ENCODE measurements around the gene NRP2.

NRP2 gene

DNA sequence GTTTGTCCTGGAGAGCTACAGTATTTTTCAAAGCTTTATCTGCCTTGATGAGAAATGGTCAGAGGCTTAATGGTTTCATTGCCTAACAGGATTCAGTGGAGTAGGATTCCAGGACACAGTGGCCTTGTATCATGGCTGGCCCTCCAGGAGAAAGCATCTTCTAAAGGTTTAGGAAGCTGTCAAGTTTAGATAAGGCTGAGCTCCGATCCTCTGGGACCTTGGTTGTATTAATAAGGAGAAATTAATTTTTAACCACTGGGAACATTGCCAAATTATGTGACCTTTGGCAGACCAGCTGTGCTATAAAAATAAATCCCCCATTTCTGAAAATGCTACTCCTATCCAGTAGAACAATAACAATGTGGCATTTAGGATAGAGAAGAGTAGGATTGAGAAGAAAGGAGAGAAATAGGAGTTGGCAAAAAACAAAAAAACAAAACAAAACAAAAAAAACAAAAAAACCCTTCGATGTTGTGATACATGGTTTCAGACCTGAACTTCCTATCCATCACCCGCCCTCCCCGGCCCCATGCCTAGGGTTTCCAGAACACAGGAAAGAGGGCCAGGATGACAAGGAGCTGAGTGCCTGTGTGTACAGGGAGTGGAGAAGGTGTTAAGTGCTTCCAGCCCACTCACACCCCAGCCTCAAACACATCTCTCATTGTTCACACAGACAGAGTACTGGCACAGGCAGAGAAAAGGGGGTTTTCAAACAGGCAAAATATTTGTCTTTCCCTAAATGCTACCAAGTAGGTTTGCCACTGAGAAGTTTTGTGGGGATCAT is 6.3 kb downstream of the NRP2 start:
- no peak for DNase-seq

DNA sequence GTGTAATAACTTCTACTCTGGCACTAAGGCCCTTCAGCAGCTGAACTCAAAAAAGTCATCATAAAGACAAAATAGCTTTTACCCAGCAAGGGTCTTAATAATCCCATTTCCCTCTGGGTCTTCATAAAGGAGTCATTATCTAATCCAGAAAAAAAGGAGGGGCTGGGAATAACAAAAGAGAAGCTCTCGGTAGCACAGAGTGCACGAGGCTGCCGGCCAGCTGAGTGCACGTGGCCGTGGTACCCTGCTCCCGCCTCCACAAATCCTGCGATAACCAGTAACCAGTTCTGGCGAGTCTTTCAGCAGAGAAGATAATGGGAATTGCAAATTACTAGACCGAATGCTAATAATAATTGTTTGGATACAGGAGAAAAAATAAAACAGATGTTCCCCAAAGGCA is 7.5 kb downstream of the NRP2 start:
- no peak for DNase-seq

DNA sequence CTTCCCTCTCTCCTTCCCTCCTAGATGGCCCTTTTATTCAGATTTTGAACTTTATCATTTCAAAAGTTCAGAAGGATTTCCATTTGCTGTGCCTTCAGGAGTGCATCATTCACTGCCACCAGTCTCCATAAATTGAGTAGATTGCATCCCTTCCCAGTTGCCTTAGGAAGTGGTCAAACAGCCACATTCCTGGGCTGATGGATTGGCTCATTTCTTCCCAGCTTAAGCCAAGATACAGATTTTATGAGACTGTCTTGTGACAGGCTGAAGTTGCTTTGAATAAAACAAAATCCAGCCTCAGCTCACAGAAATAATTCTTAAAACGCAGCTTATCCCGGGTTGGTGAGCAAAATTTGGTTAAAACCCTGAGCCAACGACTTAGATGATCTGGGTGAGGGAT is 9.8 kb downstream of the NRP2 start:
- DNase-seq = no peak

DNA sequence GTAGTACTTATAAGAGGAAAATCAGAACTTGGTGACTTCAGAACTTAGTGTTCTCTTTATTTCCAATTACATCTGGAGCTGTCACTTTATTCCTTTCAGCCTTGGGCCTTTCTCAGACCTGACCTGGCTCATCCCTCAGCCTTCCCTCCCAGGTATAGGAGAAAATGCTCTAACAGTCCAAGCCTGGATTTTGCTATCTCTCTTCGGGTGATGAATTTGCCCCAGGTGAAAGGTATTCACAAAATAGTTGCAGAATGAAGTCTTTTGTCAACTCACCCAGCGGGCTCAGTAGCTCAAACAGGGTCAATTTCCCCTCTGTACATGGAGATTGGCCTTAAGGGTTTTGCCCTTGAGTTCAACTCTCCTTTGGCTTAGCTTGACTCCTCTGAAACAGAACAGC is 12.0 kb downstream of the NRP2 start:
- no peak for DNase-seq

- no peak for DNase-seq
Observed at GRCh38 chr2:205695460-205695991, 13.2 kb downstream of the NRP2 start.

DNA sequence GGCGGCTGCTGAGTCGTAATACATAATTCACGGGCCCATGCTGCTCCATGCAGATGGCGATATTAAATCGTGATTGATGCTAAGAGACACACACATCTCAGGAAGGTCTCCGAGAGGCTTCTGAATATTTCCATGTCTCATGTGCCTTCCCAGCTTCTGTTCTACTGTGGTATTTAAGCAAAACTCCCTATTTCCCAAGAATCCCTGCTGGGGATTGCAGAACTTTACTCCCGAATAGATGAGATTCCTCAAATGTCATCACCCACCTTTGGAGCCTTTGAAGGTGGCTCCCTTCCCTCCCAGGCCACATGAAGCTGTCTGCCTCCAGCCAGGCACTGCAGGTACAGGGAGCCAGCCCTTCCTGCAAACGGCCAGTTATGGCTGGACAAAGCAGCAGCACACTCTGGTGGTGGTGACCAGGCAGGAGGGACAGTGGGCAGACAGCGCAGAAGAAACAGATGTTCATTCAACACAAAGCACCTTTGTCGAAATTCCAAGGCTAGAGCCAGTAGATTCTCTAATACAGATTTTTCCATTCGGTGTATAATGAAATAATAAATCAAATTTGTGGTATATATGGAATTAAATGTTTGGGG is 14.1 kb downstream of the NRP2 start:
- no peak for DNase-seq

DNA sequence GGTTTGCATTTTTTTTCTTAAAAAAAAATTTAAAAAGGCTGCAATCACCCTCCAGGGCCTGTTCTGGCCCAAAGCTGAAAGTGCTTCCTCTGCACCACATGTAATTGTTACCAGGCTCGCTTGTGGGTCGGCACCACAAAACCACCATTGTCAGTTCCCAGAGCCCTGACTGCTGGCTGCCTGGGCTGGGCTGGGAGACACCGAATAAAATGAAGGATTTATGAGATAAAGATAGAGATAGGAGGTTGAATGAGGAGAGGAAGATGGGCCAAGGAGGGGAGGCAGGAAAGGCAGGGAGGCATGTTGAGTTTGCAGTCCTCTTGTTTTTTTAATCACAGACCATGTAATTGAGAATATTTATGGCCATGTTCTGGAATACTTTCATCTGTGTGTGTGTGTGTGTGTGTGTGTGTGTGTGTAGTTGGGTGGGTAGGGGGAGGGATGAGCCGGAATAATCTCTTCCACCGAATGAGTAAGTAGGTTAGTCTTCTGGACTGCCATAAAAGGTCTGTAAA is 14.7 kb downstream of the NRP2 start:
- DNase-seq = no peak

DNA sequence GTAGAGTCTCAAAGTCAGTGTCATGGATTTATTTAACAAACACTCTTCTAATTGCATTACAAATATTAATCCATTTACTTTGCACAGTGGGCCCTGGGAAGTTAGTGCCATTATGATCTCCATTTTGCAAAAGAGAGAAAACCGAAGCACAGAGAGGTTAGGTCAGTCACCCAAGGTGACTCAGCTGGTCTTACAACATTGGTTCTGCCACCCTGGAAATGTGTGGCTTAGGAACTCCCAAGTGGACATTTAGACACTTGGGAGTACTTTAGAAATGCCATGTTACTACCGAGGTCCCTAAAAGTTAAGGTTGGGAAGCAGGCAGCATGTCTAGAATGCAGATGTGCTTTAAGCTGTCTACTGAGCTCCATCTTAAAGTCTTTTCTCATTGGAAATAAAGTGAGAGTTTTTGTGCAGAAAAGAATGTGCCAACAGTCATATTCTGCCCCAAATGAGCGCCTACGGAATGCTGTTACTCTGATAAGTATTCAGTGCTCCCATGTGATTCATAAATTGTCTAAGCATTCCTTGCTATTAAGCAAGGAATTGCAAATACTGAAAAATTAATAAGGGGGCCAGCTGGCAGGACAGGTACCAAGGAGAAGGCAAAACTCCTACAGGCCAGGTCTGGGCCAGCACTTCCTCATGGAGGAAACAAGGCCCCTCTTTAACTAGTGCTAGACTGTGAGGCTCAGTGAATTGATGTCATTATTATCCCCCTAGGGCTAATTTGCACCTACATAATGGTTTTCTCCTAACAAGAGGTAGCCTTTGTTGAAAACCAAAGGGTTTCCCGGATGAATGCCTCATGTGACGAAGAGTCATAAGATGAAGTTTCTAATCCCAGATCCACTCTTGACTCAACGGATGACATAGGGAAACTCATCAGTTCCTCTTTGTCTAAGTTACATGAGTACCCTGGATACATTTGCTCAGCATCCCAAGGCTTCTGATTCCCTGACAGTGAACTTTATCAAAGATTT is 16.3 kb downstream of the NRP2 start:
- no peak for DNase-seq

GRCh38 chr2:205699515-205700289 is 17.4 kb downstream of the NRP2 start:
- no peak for DNase-seq

- no peak for DNase-seq
Observed at GRCh38 chr2:205700331-205701132, 18.2 kb downstream of the NRP2 start.

DNA sequence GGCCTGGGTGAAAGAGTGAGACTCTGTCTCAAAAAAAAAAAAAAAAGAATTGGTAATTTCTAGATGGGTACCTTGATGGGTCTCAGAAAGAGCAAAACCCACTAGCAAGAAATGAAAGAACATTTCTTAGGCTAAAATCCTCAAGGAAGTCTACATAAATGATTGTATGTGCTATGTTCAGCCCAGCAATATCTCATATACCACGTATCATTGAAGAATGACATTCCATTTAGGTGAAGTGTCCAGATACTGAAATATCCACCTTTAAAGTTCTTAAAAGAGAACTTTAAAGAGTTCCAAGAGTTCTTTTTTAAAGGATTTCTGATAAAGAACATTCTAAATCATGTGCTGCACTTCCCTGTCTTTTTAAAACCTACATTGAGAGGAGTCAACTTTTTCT is 19.2 kb downstream of the NRP2 start:
- no peak for DNase-seq

- no peak for DNase-seq
Observed at GRCh38 chr2:205702576-205702975, 20.3 kb downstream of the NRP2 start.

GRCh38 chr2:205703471-205704126 is 21.3 kb downstream of the NRP2 start:
- DNase-seq = no peak

DNA sequence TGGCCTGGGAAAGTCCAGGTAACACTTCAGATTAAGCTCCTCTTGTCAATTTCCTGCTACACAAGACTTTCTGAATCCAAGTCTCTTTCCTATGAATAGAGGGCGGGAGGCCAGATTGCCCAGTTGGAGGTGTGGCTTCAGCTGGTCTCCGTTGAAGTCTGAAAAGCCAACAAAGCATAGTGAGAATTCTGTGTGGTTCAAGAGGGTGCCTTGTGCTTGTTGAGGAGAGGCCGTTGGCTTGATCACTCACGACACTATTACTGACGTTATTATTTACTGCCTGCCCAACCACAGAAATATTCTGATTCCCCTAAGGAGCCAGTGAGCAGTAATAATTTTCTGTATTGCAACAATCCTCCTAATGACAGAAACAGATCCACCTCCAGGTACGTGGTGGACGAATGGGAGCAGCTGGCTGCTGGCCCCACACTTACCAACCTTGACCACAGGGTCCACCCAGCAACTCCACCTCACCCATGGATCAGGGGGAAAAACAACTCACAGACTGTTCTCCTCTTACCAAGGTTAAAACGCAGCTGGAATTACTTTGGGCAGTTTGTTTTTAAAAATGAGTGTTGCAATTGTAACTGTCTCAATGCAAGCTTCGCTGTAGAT is 21.9 kb downstream of the NRP2 start:
- no peak for DNase-seq

DNA sequence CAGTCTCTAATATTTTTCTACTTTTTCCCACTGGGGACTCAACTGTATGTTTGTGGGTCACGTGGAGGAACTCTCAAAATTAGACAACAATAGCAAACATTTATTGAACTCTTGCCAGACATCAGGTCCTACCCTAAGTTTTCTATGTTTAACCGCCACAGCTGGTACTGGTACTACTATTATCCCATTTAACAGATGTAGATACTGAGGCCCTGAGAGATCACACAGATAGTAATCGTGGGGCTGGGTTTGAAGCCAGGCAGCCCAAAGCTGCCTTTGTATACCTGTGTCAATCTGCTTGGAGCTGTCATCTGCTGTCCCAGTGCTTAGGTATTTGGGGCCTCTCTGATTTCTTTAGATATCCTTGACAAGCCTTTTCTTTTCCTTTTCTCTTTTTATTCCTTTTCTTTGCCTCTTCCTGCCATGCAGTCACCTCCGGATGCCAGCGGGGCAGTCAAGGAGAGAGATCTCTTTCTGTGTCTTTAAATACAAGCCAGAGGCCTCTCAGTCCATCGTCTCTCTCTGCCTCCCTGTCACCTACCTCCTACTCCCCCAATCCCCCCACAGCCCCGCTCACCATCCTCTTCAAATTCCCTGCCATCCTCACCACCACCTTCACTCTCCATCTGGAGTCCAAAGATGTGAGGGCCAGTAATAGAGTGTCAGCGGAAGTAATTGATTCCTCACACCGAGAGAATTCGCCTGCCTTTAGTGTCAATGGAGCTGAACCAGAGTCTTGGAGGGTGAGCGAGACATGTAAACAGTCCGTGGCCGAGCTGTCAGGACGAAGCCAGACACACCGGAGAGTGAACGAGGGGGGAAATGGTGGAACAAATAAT is 23.4 kb downstream of the NRP2 start:
- DNase-seq = no peak

- DNase-seq = no peak
Observed at GRCh38 chr2:205706769-205707381, 24.6 kb downstream of the NRP2 start.

DNA sequence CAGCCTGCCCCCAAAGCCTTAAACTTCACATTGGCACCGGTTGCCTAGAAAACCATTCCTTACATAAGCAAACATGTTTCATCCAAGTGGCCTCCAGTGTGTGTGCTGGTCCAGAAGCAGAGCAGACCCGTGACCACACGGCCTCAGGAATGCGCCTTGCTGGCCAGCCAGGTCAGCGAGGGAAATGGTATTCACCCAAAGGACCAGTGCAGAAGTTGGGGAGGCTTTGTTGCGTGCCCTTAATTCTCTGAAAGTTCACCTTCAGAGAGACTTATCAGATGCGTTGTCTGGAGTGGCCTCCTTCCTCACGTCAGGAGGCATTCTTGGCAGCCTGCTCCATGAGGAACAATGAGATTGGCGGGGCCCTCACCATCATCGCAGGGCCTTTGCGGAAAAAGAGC is 25.9 kb downstream of the NRP2 start:
- DNase-seq = no peak

DNA sequence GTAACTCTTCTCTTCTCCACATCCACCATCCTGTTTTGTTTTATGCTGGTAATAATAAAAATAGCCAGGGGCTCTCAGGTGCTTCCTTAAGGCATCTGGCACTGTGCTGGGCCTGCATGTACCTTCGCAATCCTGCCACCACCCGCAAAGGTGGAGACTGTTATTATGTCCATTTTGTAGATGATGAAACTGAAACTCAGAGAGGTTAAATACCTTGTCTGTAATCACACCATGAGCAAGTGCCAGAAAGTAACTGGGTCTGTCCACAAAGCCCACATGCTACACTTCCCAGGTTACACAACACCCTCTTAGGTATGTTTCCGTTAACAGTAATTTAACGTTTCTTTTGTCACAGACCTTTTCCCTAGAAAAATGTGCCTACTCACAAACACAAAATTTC is 27.0 kb downstream of the NRP2 start:
- DNase-seq = no peak

GRCh38 chr2:205712508-205712907 is 30.2 kb downstream of the NRP2 start:
- no peak for DNase-seq
